ENCODE results near the gene TMEM86A.
"Not testable (repeated sequence)": the region's sequence is repeated elsewhere in the genome, so short reads cannot be mapped to it uniquely, and the experiment has no call there.

TMEM86A gene

GRCh38 chr11:18698341-18699268 is at the start of gene TMEM86A:
TSS of gene TMEM86A (plus strand) at chr11:18698779. CDS start at chr11:18698887, 108 bp downstream.
- DNase-seq: peak; percentile 79

GRCh38 chr11:18650353-18650752 is 48.2 kb upstream of the TMEM86A start:
- no peak for DNase-seq

- DNase-seq: peak; percentile 59
Observed at GRCh38 chr11:18650859-18651557, 47.6 kb upstream of the TMEM86A start.

- no peak for DNase-seq
Observed at GRCh38 chr11:18657673-18658072, 40.9 kb upstream of the TMEM86A start.

GRCh38 chr11:18665353-18665872 is 33.2 kb upstream of the TMEM86A start:
- DNase-seq: not testable (repeated sequence)

- peak; percentile 10 for DNase-seq
Observed at GRCh38 chr11:18668131-18668530, 30.4 kb upstream of the TMEM86A start.

- no peak for DNase-seq
Observed at GRCh38 chr11:18669219-18669596, 29.4 kb upstream of the TMEM86A start.

- DNase-seq: no peak
Observed at GRCh38 chr11:18669711-18670110, 28.9 kb upstream of the TMEM86A start.

- DNase-seq: no peak
Observed at GRCh38 chr11:18671246-18671645, 27.3 kb upstream of the TMEM86A start.

GRCh38 chr11:18672209-18672608 is 26.4 kb upstream of the TMEM86A start:
- DNase-seq: peak; percentile 8

- DNase-seq: no peak
Observed at GRCh38 chr11:18676803-18677202, 21.8 kb upstream of the TMEM86A start.

- DNase-seq: no peak
Observed at GRCh38 chr11:18677560-18677959, 21.0 kb upstream of the TMEM86A start.

GRCh38 chr11:18681949-18682348 is 16.6 kb upstream of the TMEM86A start:
- not testable (repeated sequence) for DNase-seq

GRCh38 chr11:18682466-18682865 is 16.1 kb upstream of the TMEM86A start:
- DNase-seq: no peak

GRCh38 chr11:18684267-18684666 is 14.3 kb upstream of the TMEM86A start:
- no peak for DNase-seq

GRCh38 chr11:18691467-18692140 is 7.0 kb upstream of the TMEM86A start:
- not testable (repeated sequence) for DNase-seq

GRCh38 chr11:18692941-18693760 is 5.4 kb upstream of the TMEM86A start:
- no peak for DNase-seq

GRCh38 chr11:18696638-18697225 is 1.8 kb upstream of the TMEM86A start:
- DNase-seq: peak; percentile 51

GRCh38 chr11:18697576-18697975 is 1.0 kb upstream of the TMEM86A start:
- no peak for DNase-seq

GRCh38 chr11:18699269-18699596 is 654 bp downstream of the TMEM86A start:
- DNase-seq: no peak

GRCh38 chr11:18699848-18700261 is 1.3 kb downstream of the TMEM86A start:
- no peak for DNase-seq

- no peak for DNase-seq
Observed at GRCh38 chr11:18700375-18700774, 1.8 kb downstream of the TMEM86A start.
